ENCODE data around the gene MINK1.

The MINK1 gene

DNA sequence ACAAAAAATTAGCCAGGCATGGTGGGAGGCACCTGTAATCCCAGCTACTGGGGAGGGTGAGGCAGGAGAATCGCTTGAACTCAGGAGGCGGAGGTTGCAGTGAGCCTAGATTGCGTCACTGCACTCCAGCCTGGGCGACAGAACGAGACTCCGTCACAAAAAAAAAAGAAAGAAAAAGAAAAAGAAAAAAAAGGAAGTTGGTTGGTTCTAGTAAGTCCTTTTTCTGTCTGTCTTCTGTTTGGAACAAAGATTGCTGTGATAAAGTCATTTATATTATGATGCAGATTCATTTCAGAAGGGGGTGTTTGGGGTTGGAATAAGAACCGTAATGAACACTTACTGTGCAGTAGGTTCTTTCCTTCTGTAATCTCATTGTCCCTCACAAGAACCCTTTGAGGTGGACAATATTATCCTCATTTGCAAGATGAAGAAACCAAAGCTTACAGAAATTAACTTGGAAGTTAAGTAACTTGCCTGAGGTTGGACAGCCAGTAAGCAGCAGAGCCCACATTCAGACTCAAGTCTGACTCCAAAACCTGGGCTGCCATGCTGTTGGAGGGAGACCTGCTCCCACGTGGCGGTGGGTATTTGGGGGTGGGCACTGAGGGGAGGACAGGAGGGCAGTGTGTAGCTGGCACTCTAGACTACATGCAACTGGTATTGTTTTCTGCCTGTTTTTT, 10.3 kb downstream of the MINK1 start:
- DNase-seq (ENCODE audit: extremely low spot score): no peak
- ChIA-PET CTCF (no interaction called here), POLR2A (interaction anchor here (1.0 kb wide), 1 partner anchor 9 kb away, joined by 3 read pairs; no protein-coding TSS in a partner anchor)
- no peak for TF ChIP-seq FOXA1 (IDR thresholded peaks at IDR 0.05)
- TF ChIP-seq BHLHE40 (IDR thresholded peaks at IDR 0.05; ENCODE audit: borderline replicate concordance): no peak
- TF ChIP-seq TARDBP (IDR thresholded peaks at IDR 0.05): no peak
- no peak for TF ChIP-seq LEF1 (IDR thresholded peaks at IDR 0.05; ENCODE audit: borderline replicate concordance)
- TF ChIP-seq L3MBTL2 (conservative IDR thresholded peaks at IDR 0.05): no peak
- TF ChIP-seq, protein P1, sequence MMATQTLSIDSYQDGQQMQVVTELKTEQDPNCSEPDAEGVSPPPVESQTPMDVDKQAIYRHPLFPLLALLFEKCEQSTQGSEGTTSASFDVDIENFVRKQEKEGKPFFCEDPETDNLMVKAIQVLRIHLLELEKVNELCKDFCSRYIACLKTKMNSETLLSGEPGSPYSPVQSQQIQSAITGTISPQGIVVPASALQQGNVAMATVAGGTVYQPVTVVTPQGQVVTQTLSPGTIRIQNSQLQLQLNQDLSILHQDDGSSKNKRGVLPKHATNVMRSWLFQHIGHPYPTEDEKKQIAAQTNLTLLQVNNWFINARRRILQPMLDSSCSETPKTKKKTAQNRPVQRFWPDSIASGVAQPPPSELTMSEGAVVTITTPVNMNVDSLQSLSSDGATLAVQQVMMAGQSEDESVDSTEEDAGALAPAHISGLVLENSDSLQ (IDR thresholded peaks at IDR 0.05): no peak
- TF ChIP-seq ELF4 (IDR thresholded peaks at IDR 0.05): no peak
- no peak for TF ChIP-seq SUZ12 (IDR thresholded peaks at IDR 0.05)
- TF ChIP-seq SP1 (IDR thresholded peaks at IDR 0.05): no peak
- TF ChIP-seq FOXM1 (IDR thresholded peaks at IDR 0.05; ENCODE audit: borderline replicate concordance): no peak
- TF ChIP-seq ZNF384 (IDR thresholded peaks at IDR 0.05): no peak
- no peak for TF ChIP-seq NFRKB (IDR thresholded peaks at IDR 0.05)
- no peak for TF ChIP-seq ARNT (IDR thresholded peaks at IDR 0.05)
- TF ChIP-seq FOXK2 (IDR thresholded peaks at IDR 0.05): no peak
- no peak for TF ChIP-seq CTBP1 (IDR thresholded peaks at IDR 0.05; ENCODE audit: borderline replicate concordance)
- TF ChIP-seq HDGF (IDR thresholded peaks at IDR 0.05; ENCODE audit: borderline replicate concordance): no peak

DNA sequence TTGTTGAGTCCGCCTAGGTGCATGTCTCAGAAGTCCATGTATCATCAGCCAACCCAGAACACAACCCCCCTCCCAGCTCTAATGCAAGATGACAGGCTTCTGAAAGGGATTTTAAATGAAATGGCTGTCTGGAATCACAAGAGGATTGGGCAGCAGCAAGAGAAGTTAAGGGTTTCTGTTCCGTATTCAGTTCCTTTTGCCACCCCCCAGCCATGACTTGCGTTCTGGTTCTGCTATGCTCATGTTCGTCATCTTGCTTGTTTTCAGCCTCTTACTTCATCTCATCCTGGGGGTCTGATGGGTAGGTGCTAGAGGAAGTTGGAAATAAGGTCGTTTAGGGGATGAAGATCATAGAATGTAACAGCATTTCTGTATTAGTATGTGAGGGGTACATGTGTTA, 12.0 kb downstream of the MINK1 start:
- ChIA-PET POLR2A (no interaction called here), CTCF (interaction anchor here (0.6 kb wide), 1 partner anchor 56 kb away, joined by 3 read pairs; no protein-coding TSS in a partner anchor)
- no peak for DNase-seq (ENCODE audit: extremely low spot score)
- TF ChIP-seq SUZ12 (IDR thresholded peaks at IDR 0.05) (no peak), ZNF384 (IDR thresholded peaks at IDR 0.05) (no peak), NFRKB (IDR thresholded peaks at IDR 0.05) (no peak), ARNT (IDR thresholded peaks at IDR 0.05) (no peak), BHLHE40 (IDR thresholded peaks at IDR 0.05; ENCODE audit: borderline replicate concordance) (no peak), SP1 (IDR thresholded peaks at IDR 0.05) (no peak), L3MBTL2 (conservative IDR thresholded peaks at IDR 0.05) (no peak), CTBP1 (IDR thresholded peaks at IDR 0.05; ENCODE audit: borderline replicate concordance) (no peak), TARDBP (IDR thresholded peaks at IDR 0.05) (no peak), FOXK2 (IDR thresholded peaks at IDR 0.05) (no peak)
- TF ChIP-seq, protein P1 (IDR thresholded peaks at IDR 0.05): no peak

DNA sequence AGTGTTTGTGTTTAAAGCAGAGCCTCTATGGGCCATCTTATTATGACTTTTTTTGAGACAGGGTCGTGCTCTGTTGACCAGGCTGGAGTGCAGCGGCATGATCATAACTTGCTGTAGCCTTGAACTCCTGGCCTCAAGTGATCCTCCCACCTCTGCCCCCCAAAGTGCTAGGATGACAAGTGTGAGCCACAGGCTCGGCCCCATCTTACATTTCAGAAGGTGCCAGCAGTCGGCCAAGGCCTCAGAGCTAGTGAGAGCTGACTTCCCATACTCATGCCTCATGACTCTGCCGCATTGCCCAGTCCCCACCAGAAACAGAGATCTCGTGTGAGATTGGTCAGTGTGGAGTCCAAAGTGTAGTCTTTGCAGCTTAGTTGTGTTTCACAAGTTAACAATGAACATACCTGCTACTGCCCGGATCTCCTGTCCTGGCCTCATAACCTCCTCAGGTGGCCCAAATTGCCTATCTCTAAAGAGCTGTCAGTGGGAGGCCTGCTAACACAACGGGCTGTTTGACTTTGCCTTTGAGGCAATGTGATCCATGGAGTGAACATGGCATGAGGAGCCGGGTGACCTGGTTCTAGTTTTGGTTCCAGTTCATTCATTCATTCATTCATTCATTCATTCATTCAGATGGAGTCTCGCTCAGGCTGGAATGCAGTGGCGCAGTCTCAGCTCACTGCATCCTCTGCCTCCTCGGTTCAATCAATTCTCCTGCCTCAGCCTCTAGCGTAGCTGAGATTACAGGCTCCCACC, 13.7 kb downstream of the MINK1 start:
- CTCF ChIA-PET: no interaction called here
- no peak for TF ChIP-seq FOXA1 (IDR thresholded peaks at IDR 0.05)
- no peak for TF ChIP-seq FOXK2 (IDR thresholded peaks at IDR 0.05)
- TF ChIP-seq LEF1 (IDR thresholded peaks at IDR 0.05; ENCODE audit: borderline replicate concordance): no peak
- no peak for TF ChIP-seq SUZ12 (IDR thresholded peaks at IDR 0.05)
- TF ChIP-seq TARDBP (IDR thresholded peaks at IDR 0.05): no peak
- TF ChIP-seq SP1 (IDR thresholded peaks at IDR 0.05): no peak
- no peak for TF ChIP-seq NFRKB (IDR thresholded peaks at IDR 0.05)
- no peak for TF ChIP-seq L3MBTL2 (conservative IDR thresholded peaks at IDR 0.05)
- TF ChIP-seq ARNT (IDR thresholded peaks at IDR 0.05): no peak
- no peak for TF ChIP-seq CTBP1 (IDR thresholded peaks at IDR 0.05; ENCODE audit: borderline replicate concordance)
- TF ChIP-seq FOXM1 (IDR thresholded peaks at IDR 0.05; ENCODE audit: borderline replicate concordance): no peak
- TF ChIP-seq ELF4 (IDR thresholded peaks at IDR 0.05): no peak
- TF ChIP-seq, protein P1 (IDR thresholded peaks at IDR 0.05): no peak
- no peak for TF ChIP-seq ZNF384 (IDR thresholded peaks at IDR 0.05)
- no peak for TF ChIP-seq BHLHE40 (IDR thresholded peaks at IDR 0.05; ENCODE audit: borderline replicate concordance)
- no peak for TF ChIP-seq HDGF (IDR thresholded peaks at IDR 0.05; ENCODE audit: borderline replicate concordance)
- DNase-seq (ENCODE audit: extremely low spot score): no peak
- POLR2A ChIA-PET: interaction anchor here (0.5 to 1.7 kb wide), 3 partner anchors 8 to 56 kb away, joined by 3 to 6 read pairs (median 4); no protein-coding TSS in a partner anchor

DNA sequence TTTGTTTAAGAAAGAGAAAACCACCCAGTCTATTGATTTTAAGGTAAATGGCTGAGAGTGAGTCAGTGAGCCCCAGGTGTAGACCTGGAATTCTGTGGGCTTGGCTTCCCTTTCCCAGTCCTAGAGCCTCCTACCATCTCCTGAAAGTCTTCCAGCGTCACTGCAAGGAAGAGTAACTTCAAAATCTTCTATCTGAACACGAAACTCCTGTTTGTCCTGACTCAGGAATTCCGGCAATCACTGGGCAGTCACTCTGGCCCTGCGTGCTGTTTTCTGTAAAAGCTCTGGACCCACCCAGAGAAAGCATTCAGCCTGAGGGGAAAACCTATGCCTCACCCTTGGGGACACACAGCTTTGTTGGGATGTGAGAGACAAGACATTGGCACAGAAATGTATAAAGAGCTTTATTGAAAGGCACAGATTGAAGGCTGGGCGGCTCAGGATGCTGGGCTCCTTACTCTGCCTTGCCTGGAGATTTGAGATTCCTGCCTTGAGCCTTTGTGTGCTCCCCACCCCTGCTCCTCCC, 15.9 kb downstream of the MINK1 start:
- TF ChIP-seq, protein P1 (IDR thresholded peaks at IDR 0.05): no peak
- no peak for TF ChIP-seq SP1 (IDR thresholded peaks at IDR 0.05)
- TF ChIP-seq FOXM1 (IDR thresholded peaks at IDR 0.05; ENCODE audit: borderline replicate concordance): no peak
- no peak for TF ChIP-seq HDGF (IDR thresholded peaks at IDR 0.05; ENCODE audit: borderline replicate concordance)
- TF ChIP-seq FOXK2 (IDR thresholded peaks at IDR 0.05): no peak
- no peak for TF ChIP-seq LEF1 (IDR thresholded peaks at IDR 0.05; ENCODE audit: borderline replicate concordance)
- no peak for TF ChIP-seq ARNT (IDR thresholded peaks at IDR 0.05)
- no peak for TF ChIP-seq TARDBP (IDR thresholded peaks at IDR 0.05)
- TF ChIP-seq NFRKB (IDR thresholded peaks at IDR 0.05): no peak
- TF ChIP-seq ZNF384 (IDR thresholded peaks at IDR 0.05): no peak
- no peak for TF ChIP-seq CTBP1 (IDR thresholded peaks at IDR 0.05; ENCODE audit: borderline replicate concordance)
- TF ChIP-seq BHLHE40 (IDR thresholded peaks at IDR 0.05; ENCODE audit: borderline replicate concordance): no peak
- no peak for TF ChIP-seq FOXA1 (IDR thresholded peaks at IDR 0.05)
- CTCF ChIA-PET: no interaction called here
- no peak for DNase-seq (ENCODE audit: extremely low spot score)
- POLR2A ChIA-PET: no interaction called here
